ENCODE results near the gene PPP1R18. TPM values are rescaled to one million over a fixed set of nuclear protein-coding genes. Genes with fewer than 3 reads are reported as not detected.

Gene PPP1R18
- total RNA-seq, 2 donors from 2014 or later = 168 to 271 TPM

Other genes starting within 250 kb of the PPP1R18 start
- gene HLA-E, start 197.1 kb downstream of the PPP1R18 start, total RNA-seq = 100 to 1,000 TPM; 355 to 567 TPM
- 10 to 100 TPM; 59.8 to 70.5 TPM for gene GNL1, start 130.2 kb downstream of the PPP1R18 start, total RNA-seq
- gene PRR3, start 129.3 kb downstream of the PPP1R18 start, total RNA-seq = 10 to 100 TPM; 13.0 to 23.8 TPM
- gene ABCF1, start 115.2 kb downstream of the PPP1R18 start, total RNA-seq = 100 to 1,000 TPM in 1 of 2 donors, 10 to 100 TPM in 1; 94.8 to 122 TPM
- 100 to 1,000 TPM in 1 of 2 donors, 10 to 100 TPM in 1; 97.9 to 119 TPM for gene PPP1R10, start 69.4 kb downstream of the PPP1R18 start, total RNA-seq
- 10 to 100 TPM; 43.9 to 58.4 TPM for gene MRPS18B, start 68.8 kb downstream of the PPP1R18 start, total RNA-seq
- 10 to 100 TPM in 1 of 2 donors, 1 to 10 TPM in 1; 7.3 to 15.8 TPM for gene ATAT1, start 59.8 kb downstream of the PPP1R18 start, total RNA-seq
- 10 to 100 TPM; 29.6 to 32.5 TPM for gene C6orf136, start 39.5 kb downstream of the PPP1R18 start, total RNA-seq
- gene DHX16, start 13.6 kb downstream of the PPP1R18 start, total RNA-seq = 10 to 100 TPM; 50.7 to 64.2 TPM
- 10 to 100 TPM; 11.7 to 24.2 TPM for gene NRM, start 4.3 kb upstream of the PPP1R18 start, total RNA-seq
- 100 to 1,000 TPM in 1 of 2 donors, 10 to 100 TPM in 1; 64.1 to 118 TPM for gene MDC1, start 30.6 kb upstream of the PPP1R18 start, total RNA-seq
- 1,000 to 10,000 TPM in 1 of 2 donors, 100 to 1,000 TPM in 1; 938 to 1,043 TPM for gene TUBB, start 33.7 kb upstream of the PPP1R18 start, total RNA-seq
- gene FLOT1, start 56.0 kb upstream of the PPP1R18 start, total RNA-seq = 100 to 1,000 TPM; 219 to 319 TPM
- gene IER3, start 57.9 kb upstream of the PPP1R18 start, total RNA-seq = 100 to 1,000 TPM; 128 to 346 TPM
- gene DDR1, start 197.9 kb upstream of the PPP1R18 start, total RNA-seq = 1 to 10 TPM; 2.9 to 7.4 TPM
- gene GTF2H4, start 221.6 kb upstream of the PPP1R18 start, total RNA-seq = 10 to 100 TPM; 29.4 to 49.5 TPM
- gene VARS2, start 227.6 kb upstream of the PPP1R18 start, total RNA-seq = 10 to 100 TPM; 47.2 to 90.5 TPM
- gene SFTA2, start 245.5 kb upstream of the PPP1R18 start, total RNA-seq = not detected